CD4-positive, alpha-beta T cell treated with Interleukin-1 beta for 1 hour (primary cell): ENCODE results near the gene ZDHHC22.
"Not testable (repeated sequence)": the region's sequence is repeated elsewhere in the genome, so short reads cannot be mapped to it uniquely, and the experiment has no call there.

ENCODE experiments used
- DNase-seq, 2 donors: peaks; one replicate each; pipeline ENCODE4 v3.0.0-alpha.2; 2020 to 2022

Gene ZDHHC22

GRCh38 chr14:77141214-77142004, at the start of gene ZDHHC22:
ZDHHC22 (minus strand) TSS chr14:77141791; CDS start chr14:77139738, 2,053 bp downstream.
- DNase-seq, result no peak

DNA sequence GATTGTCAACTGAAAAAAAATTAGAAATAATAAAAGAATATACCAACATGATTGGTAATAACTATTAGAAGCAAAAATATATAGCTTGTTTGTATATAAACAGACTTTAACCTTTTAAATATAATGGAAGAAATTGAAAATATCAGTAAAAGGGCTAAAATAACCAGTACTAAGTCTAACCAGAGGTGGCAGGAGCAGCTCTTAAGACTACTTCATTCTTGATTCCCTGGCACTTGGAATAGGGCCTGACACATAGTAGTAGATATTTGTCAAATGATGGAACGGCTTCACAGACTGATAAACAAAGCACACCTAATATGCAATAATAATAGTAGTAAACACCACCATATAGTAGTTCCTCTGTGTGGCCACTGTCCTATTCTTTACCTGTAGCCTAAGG, 49.4 kb upstream of the ZDHHC22 start:
- DNase-seq, result no peak

GRCh38 chr14:77189479-77189878, 47.9 kb upstream of the ZDHHC22 start:
- DNase-seq, result no peak

DNA sequence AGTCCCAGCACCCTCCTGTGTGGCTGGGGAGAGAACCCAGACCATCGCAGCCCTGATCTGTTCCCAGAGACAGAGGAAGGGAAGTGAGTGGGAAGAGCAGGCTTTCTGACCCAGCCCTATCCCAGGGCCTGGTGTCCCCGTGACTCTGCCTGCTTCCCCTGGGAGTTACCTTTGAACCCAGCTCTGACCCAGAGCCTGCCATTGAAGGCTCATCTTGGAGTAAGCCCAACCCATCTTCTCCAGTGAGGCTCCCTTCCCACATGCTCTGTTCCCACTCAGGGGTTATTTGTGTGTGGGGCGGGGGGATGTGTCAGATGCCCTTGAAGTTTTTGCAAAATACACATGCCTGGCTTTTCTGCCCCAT, 46.0 kb upstream of the ZDHHC22 start:
- no peak for DNase-seq

DNA sequence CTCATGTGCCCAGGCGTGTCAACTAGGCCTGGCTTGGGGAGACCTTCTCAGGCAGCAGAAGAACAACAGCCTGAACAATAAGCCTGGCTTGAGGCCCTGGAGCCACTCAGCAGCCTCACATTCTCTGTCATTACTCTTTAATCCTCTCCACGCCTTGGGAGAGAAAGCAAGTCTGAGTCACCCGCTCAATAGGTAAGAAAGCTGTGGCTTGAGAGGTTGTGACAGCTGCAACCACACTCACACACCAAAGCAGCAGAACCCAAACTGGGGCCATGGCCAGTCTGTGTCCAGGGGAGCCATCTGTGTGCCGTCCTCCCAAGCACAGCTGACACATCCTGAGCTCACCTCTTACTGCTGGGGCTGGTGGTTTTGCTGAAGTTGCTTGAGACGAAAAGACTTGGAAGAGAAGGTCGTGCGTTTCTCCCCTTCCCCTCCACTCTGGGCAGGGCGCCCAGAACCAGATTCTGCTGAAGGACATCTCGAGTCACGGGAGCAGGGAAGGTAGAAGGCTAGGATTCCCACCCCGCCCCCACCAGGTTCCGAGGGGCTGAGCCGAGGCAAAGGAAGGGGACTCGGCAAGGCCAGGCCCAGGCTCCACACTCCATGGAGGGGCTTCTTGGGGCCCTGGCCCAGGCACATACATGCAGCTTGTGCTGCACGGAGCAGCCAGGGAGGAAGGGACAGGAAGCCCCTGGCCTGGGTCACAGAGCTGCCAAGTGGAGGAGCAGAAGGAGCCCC, 45.5 kb upstream of the ZDHHC22 start:
- DNase-seq, result no peak

- DNase-seq, result no peak
Measured at GRCh38 chr14:77185093-77185465, 43.5 kb upstream of the ZDHHC22 start.

- no peak for DNase-seq
Measured at GRCh38 chr14:77184396-77185092, 43.0 kb upstream of the ZDHHC22 start.

DNA sequence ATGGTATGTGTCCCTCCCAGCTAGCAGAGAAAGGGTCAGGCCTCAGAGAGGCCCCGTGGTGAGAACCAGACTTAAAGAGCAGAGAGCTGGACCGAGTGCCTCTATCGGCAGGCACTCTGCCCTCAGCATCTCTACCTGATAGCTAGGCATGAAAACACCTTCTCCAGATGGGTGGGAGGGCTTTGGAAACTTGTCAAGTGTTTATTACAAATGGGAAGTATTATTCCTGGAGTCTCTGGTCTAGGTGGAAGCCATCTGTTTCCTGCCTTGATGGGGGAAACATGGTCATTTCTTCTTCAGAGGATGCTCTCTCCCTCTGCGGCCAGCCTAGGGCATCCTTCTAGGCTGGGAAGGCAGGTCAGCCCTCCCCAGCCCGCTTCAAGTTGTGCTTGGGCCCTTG, 42.3 kb upstream of the ZDHHC22 start:
- no peak for DNase-seq

GRCh38 chr14:77181603-77182437, 40.2 kb upstream of the ZDHHC22 start, which contains the start of gene TMEM63C:
TMEM63C (plus strand) TSS chr14:77181798; CDS start chr14:77218814, 37,016 bp downstream.
- DNase-seq, result peak; percentile 62 to 73

GRCh38 chr14:77180726-77181602, 39.4 kb upstream of the ZDHHC22 start:
- DNase-seq, result no peak

- no peak for DNase-seq
Measured at GRCh38 chr14:77178656-77179055, 37.1 kb upstream of the ZDHHC22 start.

GRCh38 chr14:77177702-77178101, 36.1 kb upstream of the ZDHHC22 start:
- DNase-seq, result no peak

DNA sequence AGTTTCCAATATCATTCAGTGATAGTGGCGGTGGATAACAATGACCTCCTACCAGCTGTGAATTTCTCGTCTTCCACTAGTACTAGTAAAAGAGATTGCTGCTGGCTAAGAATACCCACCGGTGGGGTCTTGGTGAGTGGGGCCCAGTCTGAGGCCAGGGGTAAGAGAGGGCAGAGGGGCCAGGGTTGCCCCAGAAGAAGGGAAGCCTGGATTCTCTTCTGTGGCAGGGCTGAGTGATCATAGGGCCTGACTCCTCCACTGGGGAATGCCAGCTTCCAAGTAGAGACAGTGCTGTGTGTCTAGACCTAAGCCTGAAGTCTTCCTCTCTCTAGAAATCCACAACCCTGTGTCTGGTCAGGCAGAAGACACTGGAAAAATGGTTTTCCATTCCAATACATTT, 34.3 kb upstream of the ZDHHC22 start:
- no peak for DNase-seq

DNA sequence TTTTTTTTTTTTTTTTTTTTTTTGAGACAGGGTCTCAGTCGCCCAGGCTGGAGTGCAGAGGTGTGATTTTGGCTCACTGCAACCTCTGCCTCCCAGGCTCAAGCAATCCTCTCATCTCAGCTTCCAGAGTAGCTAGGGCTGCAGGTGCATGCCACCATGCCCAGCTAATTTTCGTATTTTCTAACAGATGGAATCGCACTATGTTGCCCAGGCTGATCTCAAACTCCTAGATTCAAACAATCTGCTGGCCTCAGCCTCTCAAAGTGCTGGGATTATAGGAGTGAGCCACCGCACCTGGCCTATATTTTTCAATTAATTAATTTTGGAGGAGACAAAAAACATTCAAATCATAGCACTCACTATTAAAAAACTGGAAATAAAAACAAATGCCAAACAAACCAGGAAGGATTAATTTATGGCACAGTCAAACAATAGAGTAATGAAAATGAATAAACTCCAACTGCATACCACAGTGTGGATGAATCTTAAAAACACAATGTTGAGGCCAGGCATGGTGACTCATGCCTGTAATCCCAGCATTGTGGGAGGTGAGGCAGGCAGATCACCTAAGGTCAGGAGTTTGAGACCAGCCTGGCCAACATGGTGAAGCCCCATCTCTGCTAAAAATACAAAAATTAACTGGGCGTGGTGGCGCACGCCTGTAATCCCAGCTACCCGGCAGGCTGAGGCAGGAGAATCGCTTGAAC, 32.5 kb upstream of the ZDHHC22 start:
- DNase-seq, result not testable (repeated sequence)

GRCh38 chr14:77172916-77173315, 31.3 kb upstream of the ZDHHC22 start:
- DNase-seq, result no peak

DNA sequence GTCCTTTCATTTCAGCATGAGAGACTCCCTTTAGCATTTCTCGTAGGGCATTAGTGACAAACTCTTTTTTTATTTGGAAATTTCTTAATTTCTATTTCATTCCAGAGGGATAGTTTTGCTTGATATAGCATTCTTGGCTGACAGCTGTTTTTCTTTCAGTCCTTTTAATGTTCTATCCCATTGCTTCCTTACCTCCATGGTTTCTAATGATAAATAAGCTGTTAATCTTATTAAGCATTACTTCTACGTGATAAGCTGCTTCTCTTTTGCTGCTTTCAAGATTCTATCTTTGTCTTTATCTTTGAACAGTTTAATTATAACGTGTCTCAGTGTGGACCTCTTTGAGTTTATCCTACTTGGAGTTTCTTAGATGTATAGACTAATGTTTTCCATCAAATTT, 28.5 kb upstream of the ZDHHC22 start:
- no peak for DNase-seq

GRCh38 chr14:77161011-77161410, 19.4 kb upstream of the ZDHHC22 start:
- DNase-seq, result no peak

DNA sequence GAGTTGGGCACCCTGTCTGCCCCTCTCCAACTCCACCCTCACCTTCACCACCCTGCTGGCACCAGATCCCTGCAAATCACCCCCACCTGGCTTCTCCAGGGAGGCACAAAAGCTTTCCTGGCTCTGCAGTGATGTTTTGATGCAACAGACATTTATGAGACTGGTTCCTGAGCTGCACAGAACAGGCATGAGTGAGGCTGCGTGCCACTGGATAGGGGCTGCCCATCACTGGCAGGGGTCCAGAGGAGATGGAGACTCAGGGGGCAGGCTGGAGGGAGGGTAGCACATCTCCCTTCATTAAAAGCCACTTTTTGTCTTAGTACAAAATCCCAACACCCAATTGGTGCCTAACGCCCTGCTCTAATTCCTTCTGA, 17.3 kb upstream of the ZDHHC22 start:
- no peak for DNase-seq

DNA sequence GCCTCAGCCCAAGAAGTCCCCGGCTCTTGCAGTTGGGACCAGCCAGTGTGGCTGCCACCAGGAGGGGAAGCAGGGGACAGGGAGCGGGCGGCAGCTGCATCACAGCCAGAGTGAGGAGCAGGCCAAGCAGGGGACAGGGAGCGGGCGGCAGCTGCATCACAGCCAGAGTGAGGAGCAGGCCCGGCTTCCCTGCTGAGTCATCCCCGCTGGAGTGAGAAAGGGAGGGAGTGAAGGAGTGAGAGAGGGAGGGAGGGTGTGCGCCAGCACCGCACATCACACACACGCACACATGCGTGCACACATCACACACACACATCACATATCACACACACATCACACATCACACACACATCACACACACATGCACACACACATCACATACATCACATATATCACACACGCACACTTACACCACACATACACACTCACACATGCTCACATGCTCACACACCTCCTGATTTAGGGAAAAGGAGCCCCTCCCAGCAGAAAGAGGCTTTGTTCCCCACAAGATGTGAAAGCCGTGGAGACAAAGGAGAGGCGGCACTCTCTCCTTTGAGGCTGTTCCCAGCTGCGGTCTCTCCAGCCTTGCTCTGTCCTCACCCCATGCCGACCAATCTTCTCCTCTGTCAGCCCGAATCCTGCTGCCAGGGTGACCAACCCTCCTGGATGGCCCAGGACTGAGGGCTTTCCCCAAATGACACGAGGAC, 16.7 kb upstream of the ZDHHC22 start:
- no peak for DNase-seq

GRCh38 chr14:77157740-77158139, 16.1 kb upstream of the ZDHHC22 start:
- DNase-seq, result no peak
